Measurements from ENCODE around the gene HHIP. TPM values are rescaled to one million over a fixed set of nuclear protein-coding genes. Genes with fewer than 3 reads are reported as not detected.

HHIP gene
- not detected in 2 replicates for total RNA-seq (2011; cell fraction: chromatin; rRNA removed; ENCODE audit: low replicate concordance)
- not detected in 2 replicates for total RNA-seq (2011; cell fraction: nucleolus; rRNA removed)
- not detected in 2 replicates for total RNA-seq (2011; cell fraction: nucleoplasm; rRNA removed)
- not detected in 2 replicates for total RNA-seq (2014; rRNA removed)
- total RNA-seq (2014; rRNA removed; fragmentation: Illumina TruSeq; extraction: Trizol), result not detected in 2 replicates
- not detected in 2 replicates for total RNA-seq (2015; rRNA removed; fragmentation: Illumina TruSeq; extraction: Trizol)
- 0.09 TPM in 1 of 2 replicates, not detected in the other for total RNA-seq (2021)
- polyA plus RNA-seq (2011; rRNA removed), result not detected in 2 replicates
- 0.03 and 0.04 TPM in 2 replicates for polyA plus RNA-seq (2011; cell fraction: cytosol; rRNA removed)
- not detected in 2 replicates for polyA plus RNA-seq (2011; cell fraction: nucleus; rRNA removed)
- 0.04 TPM in 1 of 2 replicates, not detected in the other for polyA plus RNA-seq (2012)
- not detected in 2 replicates for polyA plus RNA-seq (2014; fragmentation: Illumina TruSeq; extraction: Trizol)
- not detected for polyA plus RNA-seq (2014; fragmentation: Nextera tagmentation; extraction: Ambion mirVana)
- not detected in 2 replicates for polyA plus RNA-seq (2014; rRNA removed)
- polyA minus RNA-seq (2011; rRNA and poly(A)+ RNA removed), result not detected in 2 replicates
- not detected in 2 replicates for polyA minus RNA-seq (2011; cell fraction: cytosol; rRNA and poly(A)+ RNA removed)
- polyA minus RNA-seq (2011; cell fraction: nucleus; rRNA and poly(A)+ RNA removed), result not detected in 2 replicates
- not detected for Bru-seq, nascent RNA
- not detected for BruChase-seq, experiment 1, labeled RNA remaining after a 2-hour chase
- not detected for BruChase-seq, experiment 2, labeled RNA remaining after a 6-hour chase
- long read RNA-seq, experiment 1, partial matches to known transcripts, result 0 of 1 reads
- long read RNA-seq, experiment 1, other reads (novel, unspliced or antisense), result 1 of 1 reads
- long read RNA-seq, experiment 2, result 0 reads
- long read RNA-seq, experiment 3, result 0 reads

GRCh38 chr4:144645631-144646522 lies at the start of gene HHIP:
TSS of gene HHIP (plus strand) at chr4:144646156. CDS start at chr4:144646676, 520 bp downstream.
- H3K27ac ChIP-seq (ENCODE audit: extremely low read depth, low read depth, low read length), result no peak within 1 kb of the TSS
- H3K9me1 ChIP-seq (ENCODE audit: control insufficient read depth, insufficient read depth, low read length), result no peaks in the 10 kb centered on the region
- 14% methylated on average over 21 of the region's 79 CpGs for WGBS (ENCODE audit: insufficient coverage, low coverage, missing lambda C conversion rate)
- no peaks in the 10 kb centered on the region for H3K79me2 ChIP-seq (ENCODE audit: control insufficient read depth, insufficient read depth, low read length)
- ChIA-PET CTCF (ENCODE audit: low intra/inter-chr PET ratio) (no interaction called here), POLR2A (no interaction called here)
- in situ Hi-C loops (cut with MboI) (no loop called here), intact Hi-C loops (cut with micrococcal nuclease) (no loop called here)
- DNase-seq (ENCODE audit: extremely low read depth in 1 of 4, low spot score in 3 of 4) (peak in 3 of 4 experiments; percentile 8 to 43 (median 42)), FAIRE-seq (no peak), ATAC-seq (peak; percentile 61)
- no peaks in the 10 kb centered on the region for H3K9me3 ChIP-seq (replicated peaks; ENCODE audit: control insufficient read depth, insufficient read depth, low read depth, low read length)
- peaks cover 6 to 16% of the 10 kb centered on the region in 2 experiments; a peak in 3 of 5 replicates for H3K27me3 ChIP-seq (ENCODE audit: control insufficient read depth in 2 of 2, insufficient read depth in 2 of 2, low read length in 2 of 2)
- H2AFZ ChIP-seq (ENCODE audit: low read depth, low read length), result no peak within 1 kb of the TSS
- BruUV-seq (replicated peaks), result no TSS peak
- no peaks in the 10 kb centered on the region for H4K20me1 ChIP-seq (replicated peaks; ENCODE audit: control insufficient read depth, insufficient read depth, low read length)
- no peak within 1 kb of the TSS for H3K4me2 ChIP-seq (ENCODE audit: insufficient read depth, low read length)
- TF ChIP-seq TEAD1 (CRISPR knock-in tag; IDR thresholded peaks at IDR 0.05) (no peak), NCOR1 (IDR thresholded peaks at IDR 0.05) (no peak), VEZF1 (CRISPR knock-in tag; IDR thresholded peaks at IDR 0.05) (0 out of 2 replicates have a peak, but pooled peaks have one; percentile 18)
- H3K36me3 ChIP-seq (ENCODE audit: control insufficient read depth, insufficient read depth, low read length), result no peaks in the 10 kb centered on the region
- no peak within 1 kb of the TSS for H3K9ac ChIP-seq (ENCODE audit: insufficient read depth in 1 of 2, low read depth in 2 of 2, low read length in 2 of 2)
- no peak within 1 kb of the TSS for H3K4me3 ChIP-seq
- H3K4me1 ChIP-seq (replicated peaks in 1 of 2; ENCODE audit: control insufficient read depth in 2 of 2, insufficient read depth in 2 of 2, low read length in 2 of 2), result peaks cover 0 to 17% of the 10 kb centered on the region in 2 experiments; a peak in 2 of 5 replicates
